IMR-90 (cell line): ENCODE results near the gene GRAMD1B.

ENCODE experiments used
- CTCF ChIP-seq: conservative IDR thresholded peaks from 2 replicates; pipeline ENCODE4 v1.5.1; 2012; ENCODE audit warnings: mild to moderate bottlenecking, low read depth, low read length, improper control_type of control experiment
- MAFK ChIP-seq: IDR thresholded peaks from 2 replicates; pipeline ENCODE4 v1.6.1; 2012; ENCODE audit warnings: low read depth, low read length, improper control_type of control experiment
- POLR2A ChIP-seq: IDR thresholded peaks from 2 replicates; pipeline ENCODE4 v1.6.1; 2012; ENCODE audit warnings: mild to moderate bottlenecking, low read depth, low read length

- TF ChIP-seq MAFK (no peak), CTCF (no peak), POLR2A (0 out of 2 replicates have a peak, but pooled peaks have one; percentile 19)
These were observed 44.0 kb downstream of the GRAMD1B start for GRCh38 chr11:123473941-123474677.
